ENCODE results near the gene SERPINC1. TPM values are rescaled to one million over a fixed set of nuclear protein-coding genes. Genes with fewer than 3 reads are reported as not detected.

The SERPINC1 gene
- total RNA-seq (2022; extraction: Qiagen RNA extraction): not detected in 5 replicates

DNA sequence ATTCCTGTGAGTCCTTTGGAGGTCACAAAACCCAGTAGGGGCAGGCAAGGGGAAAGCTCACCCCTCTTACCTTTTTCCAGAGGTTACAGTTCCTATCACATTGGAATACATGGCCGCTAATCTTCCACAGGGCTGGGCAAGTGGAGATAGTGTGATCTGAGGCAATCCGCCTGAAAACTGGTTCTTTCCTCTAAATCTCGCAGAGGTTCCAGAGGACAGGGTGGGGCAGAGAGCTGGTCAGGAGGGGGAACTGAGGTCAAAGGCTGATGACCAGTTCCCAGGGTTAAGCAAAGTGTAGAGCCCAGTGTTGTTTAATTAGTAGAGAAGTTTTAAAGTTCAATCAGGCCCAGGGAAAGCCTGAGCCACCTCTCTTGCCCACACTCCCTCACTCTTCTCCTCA lies at the start of gene SERPINC1:
Gene SERPINC1, minus strand, starts transcription at position 179 of the 400 bp plus-strand sequence. Its CDS starts 68 bp downstream, at position 111.

DNA sequence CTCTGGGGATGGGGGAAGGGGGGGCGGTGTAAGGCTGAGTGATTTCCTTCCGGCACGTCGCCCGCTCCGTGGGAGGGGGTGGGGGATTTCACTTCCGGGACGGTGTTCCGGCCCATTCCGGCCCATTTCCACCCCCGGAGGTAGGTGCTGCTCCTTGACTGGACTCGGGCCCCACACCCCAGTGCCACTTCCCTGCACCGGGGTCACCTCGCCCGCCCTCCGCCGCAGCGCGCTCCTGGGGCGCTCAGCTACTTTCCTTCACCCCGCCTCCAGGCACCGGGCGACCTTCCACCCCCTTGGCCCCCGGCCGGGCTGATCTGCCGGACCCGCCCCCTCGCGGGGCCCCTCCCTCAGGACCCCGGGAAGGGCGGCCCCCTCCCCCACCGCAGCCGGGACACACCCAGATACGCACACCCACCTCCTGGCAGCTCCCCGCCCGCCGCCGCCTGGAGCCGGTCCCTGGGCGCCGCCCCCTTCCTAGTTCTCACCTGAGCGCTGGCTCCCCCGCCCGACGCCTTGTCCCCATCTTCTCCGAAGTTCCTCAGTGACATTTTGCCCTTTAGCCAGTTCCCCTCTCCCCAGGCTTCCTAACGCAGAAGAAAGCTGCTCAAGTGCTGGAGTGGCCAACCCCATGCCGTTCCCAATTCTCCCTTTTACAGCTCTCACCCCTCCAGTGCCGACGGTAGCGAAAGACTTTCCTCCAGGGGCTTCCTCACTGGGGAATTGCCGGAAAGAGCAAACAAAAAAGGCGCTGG lies 48.7 kb downstream of the SERPINC1 start, which contains the start of gene ZBTB37:
Gene ZBTB37, plus strand, starts transcription at position 115 of the 755 bp plus-strand sequence. CDS start 1,846 bp downstream, outside the sequence.

DNA sequence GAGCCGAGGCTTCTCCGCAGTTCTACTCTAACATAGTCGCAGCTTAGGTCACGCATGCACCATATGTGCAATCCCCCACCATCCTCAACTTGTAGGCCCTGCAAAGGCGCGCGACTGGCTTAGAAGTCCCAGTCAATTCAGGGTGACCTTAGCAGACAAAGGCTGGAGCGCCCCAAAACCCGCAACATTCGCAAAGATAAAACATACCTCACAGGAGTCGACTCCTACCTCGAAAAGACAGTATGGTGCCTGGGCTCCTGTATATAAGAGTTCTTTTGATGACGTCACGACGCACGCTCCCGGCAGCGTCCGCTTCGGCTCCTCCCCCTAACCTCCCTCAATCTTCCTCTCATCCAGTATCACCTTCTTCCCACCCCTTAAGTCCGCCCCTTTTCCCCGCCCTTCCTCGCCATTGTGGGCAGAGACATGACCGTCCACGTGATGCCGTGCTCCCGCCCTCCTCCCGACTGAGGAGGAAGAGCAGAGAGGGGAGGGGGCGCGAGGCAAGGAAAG lies 49.3 kb downstream of the SERPINC1 start, which contains the start of gene GAS5:
Gene GAS5, minus strand, starts transcription at position 237 of the 513 bp plus-strand sequence.

Other genes starting within 250 kb of the SERPINC1 start
- 0.08 to 0.15 TPM (median 0.10 TPM) in 5 replicates for gene ANKRD45, start 247.5 kb downstream of the SERPINC1 start, total RNA-seq (2022; extraction: Qiagen RNA extraction)
- gene KLHL20, start 202.3 kb downstream of the SERPINC1 start, total RNA-seq (2022; extraction: Qiagen RNA extraction): 11.1 to 13.5 TPM (median 12.4 TPM) in 5 replicates
- 38.2 to 42.9 TPM (median 42.0 TPM) in 5 replicates for gene DARS2, start 92.7 kb downstream of the SERPINC1 start, total RNA-seq (2022; extraction: Qiagen RNA extraction)
- 11.9 to 15.1 TPM (median 12.8 TPM) in 5 replicates for gene CENPL, start 92.4 kb downstream of the SERPINC1 start, total RNA-seq (2022; extraction: Qiagen RNA extraction)
- 273 to 346 TPM (median 286 TPM) in 5 replicates for gene GAS5, start 49.3 kb downstream of the SERPINC1 start, total RNA-seq (2022; extraction: Qiagen RNA extraction)
- gene ZBTB37, start 48.9 kb downstream of the SERPINC1 start, total RNA-seq (2022; extraction: Qiagen RNA extraction): 1.0 to 1.5 TPM (median 1.2 TPM) in 5 replicates
- 4.6 to 6.5 TPM (median 5.6 TPM) in 5 replicates for gene RC3H1, start 105.0 kb upstream of the SERPINC1 start, total RNA-seq (2022; extraction: Qiagen RNA extraction)
- gene RABGAP1L, start 242.2 kb upstream of the SERPINC1 start, total RNA-seq (2022; extraction: Qiagen RNA extraction): 4.0 to 5.7 TPM (median 4.7 TPM) in 5 replicates